Activated naive CD8-positive, alpha-beta T cell treated with anti-CD3 and anti-CD28 coated beads for 36 hours (primary cell): Measurements from ENCODE around the gene ADGRG3. TPM values are rescaled to one million over a fixed set of nuclear protein-coding genes. Genes with fewer than 3 reads are reported as not detected.
"Not testable (repeated sequence)": the region's sequence is repeated elsewhere in the genome, so short reads cannot be mapped to it uniquely, and the experiment has no call there.

Experiments
- DNase-seq: peaks from one replicate; pipeline ENCODE4 v3.0.0; 2021
- H3K27ac Mint-ChIP-seq: one replicate; pipeline ENCODE4 v1.8.0; 2022; ENCODE audit warnings: mild to moderate bottlenecking, moderate library complexity, mixed read lengths
- H3K27me3 Mint-ChIP-seq: one replicate; pipeline ENCODE4 v1.8.0; 2022; ENCODE audit warnings: mild to moderate bottlenecking, mixed read lengths
- H3K36me3 Mint-ChIP-seq: one replicate; pipeline ENCODE4 v1.8.0; 2021; ENCODE audit warnings: mild to moderate bottlenecking, mixed read lengths
- H3K4me1 Mint-ChIP-seq: one replicate; pipeline ENCODE4 v1.8.0; 2021; ENCODE audit warnings: mixed read lengths
- H3K4me3 Mint-ChIP-seq: one replicate; pipeline ENCODE4 v1.8.0; 2022; ENCODE audit warnings: mild to moderate bottlenecking, moderate library complexity, mixed read lengths
- H3K9me3 Mint-ChIP-seq: one replicate; pipeline ENCODE4 v1.8.0; 2022; ENCODE audit warnings: mixed read lengths
- total RNA-seq, 2 experiments: library from RNA; stranded (reverse); gene quantifications; one replicate each; pipeline ENCODE4 v1.2.3, GENCODE V29; 2021

ADGRG3 gene
- total RNA-seq, 2 experiments from 2014 or later, result not detected

DNA sequence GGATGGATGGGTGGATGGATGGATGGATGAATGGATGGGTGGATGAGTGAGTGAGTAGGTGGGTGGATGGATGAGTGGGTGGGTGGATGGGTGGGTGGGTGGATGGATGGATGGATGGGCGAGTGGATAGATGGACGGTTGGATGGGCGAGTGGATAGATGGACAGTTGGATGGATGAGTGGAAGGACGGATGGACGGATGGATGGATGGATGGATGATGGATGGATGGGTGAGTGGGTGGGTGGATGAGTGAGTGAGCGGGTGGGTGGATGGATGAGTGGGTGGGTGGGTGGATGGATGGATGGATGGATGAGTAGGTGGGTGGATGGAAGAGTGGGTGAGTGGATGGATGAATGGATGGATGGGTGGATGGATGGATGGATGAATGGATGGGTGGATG lies 61.7 kb downstream of the ADGRG3 start:
- H3K27me3 Mint-ChIP-seq, H3K27ac Mint-ChIP-seq, H3K4me3 Mint-ChIP-seq, DNase-seq, H3K4me1 Mint-ChIP-seq: not testable (repeated sequence)
- Mint-ChIP-seq H3K9me3 (peaks cover 11% of the 10 kb centered on the region), H3K36me3 (peaks cover 13% of the 10 kb centered on the region)

DNA sequence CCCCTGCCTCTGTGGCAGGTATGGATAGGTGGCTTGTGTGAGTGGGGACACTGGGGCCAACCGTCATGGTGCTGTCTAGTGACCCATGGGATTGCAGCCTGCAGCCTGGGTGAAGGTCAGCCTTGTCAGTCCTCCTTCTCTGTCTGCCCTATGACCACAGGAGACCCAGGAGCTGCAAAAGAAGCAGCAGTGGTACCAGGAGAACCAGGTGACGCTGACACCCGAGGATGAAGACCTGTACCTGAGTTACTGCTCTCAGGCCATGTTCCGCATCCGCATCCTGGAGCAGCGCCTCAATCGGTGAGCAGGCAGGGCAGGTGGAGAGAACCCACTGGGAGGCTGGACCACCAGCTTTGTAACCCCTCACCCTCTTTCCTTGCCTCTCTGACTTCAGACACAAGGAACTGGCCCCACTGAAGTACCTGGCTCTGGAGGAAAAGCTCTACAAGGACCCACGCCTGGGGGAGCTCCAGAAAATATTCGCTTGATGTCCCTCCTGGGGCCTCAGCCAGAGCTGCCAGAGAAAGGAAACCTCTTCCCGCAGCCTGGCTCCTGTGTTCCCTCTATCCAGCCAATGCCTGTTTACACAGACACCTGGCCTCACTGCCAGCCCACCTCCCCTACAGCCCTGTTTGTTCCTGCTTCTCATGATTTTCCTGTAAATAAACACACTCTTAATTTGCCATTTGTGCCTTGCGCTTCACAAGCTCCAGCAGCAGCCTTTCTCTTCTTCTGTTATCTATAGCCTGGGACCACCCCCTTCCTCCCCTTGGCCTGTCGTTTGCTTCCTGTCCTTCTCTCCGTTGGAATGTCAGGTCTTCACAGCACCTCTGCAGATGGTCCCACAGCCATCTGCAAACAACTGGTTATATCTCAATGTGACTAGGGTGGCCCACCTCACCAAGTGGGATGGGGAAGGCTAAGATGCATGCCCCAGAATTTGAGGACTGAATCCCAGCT lies 62.9 kb downstream of the ADGRG3 start:
- no peak for DNase-seq
- H3K9me3 Mint-ChIP-seq, result peaks cover 11% of the 10 kb centered on the region
- peaks cover 3% of the 10 kb centered on the region for H3K4me1 Mint-ChIP-seq
- H3K36me3 Mint-ChIP-seq, result peaks cover 13% of the 10 kb centered on the region
- no peak overlapping the region for H3K4me3 Mint-ChIP-seq
- H3K27me3 Mint-ChIP-seq, result no peaks in the 10 kb centered on the region
- no peak overlapping the region for H3K27ac Mint-ChIP-seq

DNA sequence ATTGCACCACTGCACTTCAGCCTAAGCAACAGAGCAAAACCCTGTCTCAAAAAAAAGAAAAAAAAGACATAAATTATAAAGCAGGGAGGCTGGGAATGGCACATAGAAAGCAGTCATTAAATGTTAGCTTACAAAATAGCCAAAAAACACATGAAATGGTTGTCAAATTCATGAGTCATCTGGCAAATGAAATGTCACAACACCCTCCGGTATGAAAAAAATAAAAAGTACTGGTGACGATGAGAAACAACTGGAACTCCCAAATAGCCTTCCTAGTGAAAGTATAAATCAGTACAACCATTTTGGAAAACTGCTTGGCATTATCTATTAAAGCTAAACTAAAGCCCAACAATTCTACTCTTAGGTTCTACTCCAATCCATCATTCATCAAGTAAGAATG lies 63.9 kb downstream of the ADGRG3 start:
- Mint-ChIP-seq H3K36me3 (peaks cover 13% of the 10 kb centered on the region), H3K4me1 (peaks cover 8% of the 10 kb centered on the region), H3K9me3 (peaks cover 11% of the 10 kb centered on the region), H3K27me3 (no peaks in the 10 kb centered on the region), H3K4me3 (no peak overlapping the region), H3K27ac (no peak overlapping the region)
- DNase-seq, result no peak

DNA sequence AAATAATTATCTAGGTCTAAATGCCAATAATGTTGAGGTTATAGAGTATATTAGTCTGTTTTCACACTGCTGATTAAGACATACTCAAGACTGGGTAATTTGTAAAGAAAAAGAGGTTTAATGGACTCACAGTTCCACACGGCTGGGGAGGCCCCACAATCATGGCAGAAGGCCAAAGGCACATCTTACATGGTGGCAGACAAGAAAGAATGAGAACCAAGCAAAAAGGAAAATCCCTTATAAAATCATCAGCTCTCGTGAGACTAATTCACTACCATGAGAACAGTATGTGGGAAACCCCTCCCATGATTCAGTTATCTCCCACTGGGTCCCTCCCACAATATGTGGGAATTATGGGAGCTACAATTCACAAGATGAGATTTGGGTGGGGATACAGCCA lies 64.6 kb downstream of the ADGRG3 start:
- no peak for DNase-seq
- no peaks in the 10 kb centered on the region for H3K27me3 Mint-ChIP-seq
- H3K4me1 Mint-ChIP-seq, result peaks cover 15% of the 10 kb centered on the region
- no peak overlapping the region for H3K27ac Mint-ChIP-seq
- peaks cover 13% of the 10 kb centered on the region for H3K36me3 Mint-ChIP-seq
- peaks cover 11% of the 10 kb centered on the region for H3K9me3 Mint-ChIP-seq
- H3K4me3 Mint-ChIP-seq, result no peak overlapping the region

DNA sequence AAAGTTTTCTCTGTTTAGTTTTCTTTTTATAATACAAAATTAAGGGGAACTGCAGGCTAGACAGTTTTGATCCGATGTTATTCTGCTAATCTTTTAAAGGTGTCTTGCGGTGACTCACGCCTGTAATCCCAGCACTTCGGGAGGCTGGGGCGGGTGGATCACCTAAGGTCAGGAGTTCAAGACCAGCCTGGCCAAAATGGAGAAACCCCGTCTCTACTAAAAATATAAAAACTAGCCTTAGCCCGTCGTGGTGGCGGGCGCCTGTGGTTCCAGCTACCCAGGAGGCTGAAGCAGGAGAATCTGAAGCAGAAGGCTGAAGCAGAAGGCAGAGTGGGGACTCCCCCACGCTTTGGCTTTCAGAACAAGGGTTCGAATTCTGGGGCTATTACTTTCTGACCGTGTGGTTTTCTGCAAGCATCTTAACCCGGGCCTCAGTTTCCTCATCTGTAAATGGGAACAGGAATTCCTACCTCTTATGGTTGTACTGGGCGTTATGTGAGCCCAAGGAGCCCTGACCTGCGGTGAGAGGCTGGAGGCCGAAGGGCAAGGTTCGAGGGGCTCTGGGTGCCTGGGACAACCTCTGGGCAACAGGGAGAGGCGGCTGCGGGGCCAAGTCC lies 66.3 kb downstream of the ADGRG3 start:
- peak overlapping the region; percentile 98 for H3K4me3 Mint-ChIP-seq
- no peak for DNase-seq
- peaks cover 17% of the 10 kb centered on the region for H3K4me1 Mint-ChIP-seq
- H3K9me3 Mint-ChIP-seq, result peaks cover 11% of the 10 kb centered on the region
- H3K36me3 Mint-ChIP-seq, result peaks cover 13% of the 10 kb centered on the region
- H3K27ac Mint-ChIP-seq, result peak overlapping the region; percentile 95
- H3K27me3 Mint-ChIP-seq, result no peaks in the 10 kb centered on the region

DNA sequence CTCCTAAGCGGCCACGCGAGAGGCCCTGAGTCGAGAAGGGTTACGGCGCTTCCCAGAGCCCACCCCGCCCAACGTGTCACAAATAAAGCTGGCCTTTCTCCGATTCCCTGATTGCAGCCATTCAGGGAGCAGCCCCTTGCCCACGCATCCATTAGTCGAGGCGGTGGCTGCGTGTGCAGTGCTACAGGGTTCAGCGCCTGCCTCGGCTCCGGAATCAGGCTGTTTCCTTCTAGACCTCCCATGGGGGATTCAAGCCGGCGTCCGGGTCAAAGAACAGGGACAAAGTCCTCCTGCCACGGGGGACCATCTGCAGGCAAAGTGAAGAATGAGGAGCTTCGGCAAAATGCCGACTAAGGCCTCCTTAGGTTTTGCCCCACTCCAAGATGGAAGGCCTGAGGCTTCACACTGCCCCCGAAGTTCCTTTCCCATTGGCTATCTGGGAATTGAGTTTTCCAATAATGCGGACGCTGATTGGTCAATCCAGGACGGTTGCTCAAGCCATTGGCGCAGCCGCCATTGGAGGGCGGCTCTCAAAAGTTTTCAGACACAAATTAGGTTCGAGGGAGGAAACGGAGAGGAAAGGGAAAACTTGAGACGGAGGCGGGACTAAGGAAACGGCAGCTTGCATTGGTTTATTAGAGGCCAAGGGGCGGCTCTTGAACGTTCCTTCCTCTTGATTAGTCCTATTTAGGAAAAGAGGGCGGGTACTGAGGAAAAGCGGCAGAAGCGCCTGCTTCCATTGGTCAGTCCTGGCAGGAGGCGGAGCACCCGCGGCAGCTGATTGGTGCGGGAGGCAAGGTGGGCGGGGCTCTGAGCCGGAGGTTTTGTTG lies 67.0 kb downstream of the ADGRG3 start:
- Mint-ChIP-seq H3K9me3 (peaks cover 11% of the 10 kb centered on the region), H3K27me3 (no peaks in the 10 kb centered on the region), H3K36me3 (peaks cover 13% of the 10 kb centered on the region), H3K27ac (peak overlapping the region; percentile 95), H3K4me1 (peaks cover 17% of the 10 kb centered on the region), H3K4me3 (peak overlapping the region; percentile 98)
- peak; percentile 99 for DNase-seq

DNA sequence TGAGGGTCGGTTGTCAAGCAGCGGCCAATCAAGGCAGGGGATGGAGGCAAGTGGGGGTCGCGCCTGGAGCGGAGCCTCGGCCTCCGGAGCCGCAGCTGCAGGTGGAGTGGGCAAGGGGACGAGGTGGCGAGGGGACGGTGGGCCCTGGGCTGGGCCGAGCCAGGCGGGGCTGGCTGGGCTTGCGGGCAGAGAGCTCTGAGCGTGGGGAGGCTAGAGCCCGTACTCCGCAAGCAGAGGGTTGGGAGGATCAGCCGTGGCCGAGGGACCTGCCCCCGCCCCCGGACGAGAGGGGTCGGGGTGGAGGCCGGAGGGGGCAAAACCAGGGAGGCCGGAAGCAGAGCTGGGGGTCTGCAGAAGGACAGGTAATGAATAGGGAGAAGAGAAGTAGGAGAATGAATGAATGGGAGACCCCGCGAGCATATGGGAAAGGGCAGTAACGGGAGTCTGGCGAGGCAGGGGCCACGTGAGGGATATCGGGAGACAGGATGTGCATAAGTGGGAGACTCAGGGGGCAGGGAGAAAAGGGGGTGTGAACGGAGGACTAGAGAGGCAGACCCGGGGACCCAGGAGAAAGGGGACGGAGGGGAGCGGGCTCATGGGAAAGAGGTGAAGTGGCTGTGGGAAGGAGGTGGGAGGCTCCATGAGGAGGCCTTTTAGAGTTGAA lies 67.8 kb downstream of the ADGRG3 start, which contains the start of gene KATNB1:
KATNB1 (plus strand) TSS at position 16 of the 664 bp plus-strand sequence. CDS start 1,474 bp downstream, outside the sequence.
- DNase-seq, result no peak
- Mint-ChIP-seq H3K4me3 (peak within 1 kb of the TSS; percentile 98), H3K4me1 (peaks cover 17% of the 10 kb centered on the region), H3K36me3 (peaks cover 13% of the 10 kb centered on the region), H3K27me3 (no peaks in the 10 kb centered on the region), H3K27ac (peak within 1 kb of the TSS; percentile 95), H3K9me3 (peaks cover 9% of the 10 kb centered on the region)

DNA sequence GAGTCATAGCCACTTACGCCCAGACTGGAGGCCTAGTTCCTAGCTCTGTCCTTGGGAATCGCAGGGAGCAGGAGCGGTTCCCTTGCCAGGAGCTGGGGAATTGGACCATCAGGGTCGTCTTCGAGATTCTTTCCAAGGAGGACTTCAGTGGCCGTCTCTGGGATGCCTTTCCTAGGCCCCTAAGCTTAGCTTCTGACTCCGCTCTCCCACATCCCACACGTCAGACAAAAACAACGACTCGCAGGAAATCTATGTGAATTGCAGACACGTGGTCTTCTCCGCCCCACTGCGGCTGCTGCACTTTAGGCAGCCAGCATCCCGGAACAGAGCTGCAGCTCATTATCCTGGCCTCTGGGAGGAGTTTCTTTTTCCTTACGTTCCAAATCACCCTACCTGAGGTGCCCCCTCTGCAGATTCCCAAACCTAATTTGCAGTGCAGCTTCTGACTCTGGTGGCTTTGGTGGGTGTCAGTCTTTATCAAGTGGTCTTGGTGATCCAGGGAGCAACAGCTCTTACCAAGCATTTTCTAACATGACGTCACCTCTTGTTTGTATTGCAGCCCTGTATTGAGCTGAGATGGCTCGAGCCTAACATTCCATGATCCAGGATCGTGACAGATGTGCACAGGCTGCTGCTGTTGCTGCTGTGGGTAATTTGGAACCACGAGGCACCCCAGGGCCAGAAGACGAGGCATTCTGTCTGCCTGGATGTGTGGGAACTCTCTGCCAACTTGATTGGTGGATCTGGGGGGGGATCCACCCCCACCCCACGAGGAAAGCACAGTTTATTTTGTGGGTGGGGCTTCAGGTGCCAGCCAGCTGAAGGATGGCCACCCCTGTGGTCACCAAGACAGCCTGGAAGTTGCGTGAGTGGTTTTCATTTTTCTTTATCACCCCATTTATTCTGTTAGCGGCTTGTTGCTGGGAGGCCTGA lies 68.6 kb downstream of the ADGRG3 start:
- Mint-ChIP-seq H3K27ac (peak overlapping the region; percentile 95), H3K27me3 (no peaks in the 10 kb centered on the region), H3K9me3 (peaks cover 9% of the 10 kb centered on the region), H3K36me3 (peaks cover 13% of the 10 kb centered on the region), H3K4me3 (peak overlapping the region; percentile 98), H3K4me1 (peaks cover 17% of the 10 kb centered on the region)
- peak; percentile 45 for DNase-seq

DNA sequence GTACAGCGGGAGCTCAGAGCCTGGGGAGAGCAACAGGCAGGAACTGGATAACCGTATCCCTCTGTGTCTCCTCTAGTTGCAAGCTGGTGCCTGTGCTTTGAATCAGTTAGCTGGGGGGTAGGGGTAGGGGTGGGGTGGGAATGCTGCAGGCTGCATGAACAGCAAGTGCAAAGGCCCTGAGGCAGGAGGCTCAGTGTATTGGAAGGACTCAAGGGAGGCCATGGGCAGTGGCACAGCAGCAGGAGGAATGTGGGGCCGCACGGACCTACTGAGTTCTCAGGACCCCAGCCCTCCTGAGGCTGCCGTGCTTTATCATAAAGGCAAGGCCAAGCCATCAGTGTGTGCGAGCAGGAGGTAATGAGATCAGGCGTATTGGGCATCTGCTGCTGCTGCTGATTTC lies 70.7 kb downstream of the ADGRG3 start:
- Mint-ChIP-seq H3K9me3 (no peaks in the 10 kb centered on the region), H3K4me3 (no peak overlapping the region), H3K27ac (no peak overlapping the region), H3K4me1 (peaks cover 15% of the 10 kb centered on the region), H3K36me3 (peaks cover 2% of the 10 kb centered on the region), H3K27me3 (no peaks in the 10 kb centered on the region)
- no peak for DNase-seq

Other genes starting within 250 kb of the ADGRG3 start
- 10 to 100 TPM; 71.3 to 73.6 TPM for gene CIAPIN1, start 220.9 kb upstream of the ADGRG3 start, total RNA-seq
- gene COQ9, start 220.8 kb upstream of the ADGRG3 start, total RNA-seq, result 10 to 100 TPM; 46.3 to 49.6 TPM
- gene POLR2C, start 205.6 kb upstream of the ADGRG3 start, total RNA-seq, result 10 to 100 TPM; 72.1 to 76.2 TPM
- gene DOK4, start 181.8 kb upstream of the ADGRG3 start, total RNA-seq, result 1 to 10 TPM; 4.5 to 4.8 TPM
- gene CCDC102A, start 131.7 kb upstream of the ADGRG3 start, total RNA-seq, result 10 to 100 TPM in 1 of 2 experiments, 1 to 10 TPM in 1; 8.7 to 10.2 TPM
- 1 to 10 TPM; 1.3 to 1.4 TPM for gene ADGRG5, start 125.7 kb upstream of the ADGRG3 start, total RNA-seq
- 1 to 10 TPM; 2.8 to 3.0 TPM for gene ADGRG1, start 39.7 kb upstream of the ADGRG3 start, total RNA-seq
- not detected for gene DRC7, start 26.5 kb downstream of the ADGRG3 start, total RNA-seq
- 10 to 100 TPM; 51.2 to 55.5 TPM for gene KATNB1, start 67.5 kb downstream of the ADGRG3 start, total RNA-seq
- 1 to 10 TPM; 1.2 to 1.3 TPM for gene KIFC3, start 134.2 kb downstream of the ADGRG3 start, total RNA-seq